Measurements from ENCODE around the gene SLC7A1.
A peak's percentile ranks its signal among the peaks of the same experiment; 100 is the strongest.

The SLC7A1 gene

DNA sequence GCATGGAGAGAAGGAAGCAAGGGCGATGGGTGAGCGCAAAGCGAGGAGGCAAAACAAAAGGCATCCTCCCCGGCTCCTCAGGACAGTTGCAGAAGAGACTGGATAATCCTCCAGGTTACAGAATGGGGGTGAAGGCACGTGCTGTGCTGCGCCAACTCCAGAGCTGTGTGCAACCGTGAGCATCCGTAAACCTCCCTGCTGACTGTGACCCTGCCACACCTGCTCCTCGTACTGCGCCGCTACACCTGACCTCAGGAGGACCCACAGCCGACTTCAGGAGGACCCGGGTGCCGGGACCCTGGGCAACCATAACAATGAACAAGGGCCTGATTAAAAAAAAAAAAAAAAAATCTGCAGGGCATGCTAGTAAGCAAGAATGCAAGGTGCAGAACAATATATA, 68.7 kb downstream of the SLC7A1 start:
- no peak for DNase-seq

GRCh38 chr13:29525757-29526156, 69.7 kb downstream of the SLC7A1 start:
- DNase-seq = no peak

- no peak for DNase-seq
These were observed 70.8 kb downstream of the SLC7A1 start for GRCh38 chr13:29524641-29525040.

- DNase-seq = no peak
These were observed 71.3 kb downstream of the SLC7A1 start for GRCh38 chr13:29524176-29524575.

GRCh38 chr13:29523199-29523961, 72.1 kb downstream of the SLC7A1 start:
- DNase-seq = no peak

- no peak for DNase-seq
These were observed 73.3 kb downstream of the SLC7A1 start for GRCh38 chr13:29522044-29522685.

GRCh38 chr13:29521336-29521735, 74.2 kb downstream of the SLC7A1 start:
- DNase-seq = no peak

DNA sequence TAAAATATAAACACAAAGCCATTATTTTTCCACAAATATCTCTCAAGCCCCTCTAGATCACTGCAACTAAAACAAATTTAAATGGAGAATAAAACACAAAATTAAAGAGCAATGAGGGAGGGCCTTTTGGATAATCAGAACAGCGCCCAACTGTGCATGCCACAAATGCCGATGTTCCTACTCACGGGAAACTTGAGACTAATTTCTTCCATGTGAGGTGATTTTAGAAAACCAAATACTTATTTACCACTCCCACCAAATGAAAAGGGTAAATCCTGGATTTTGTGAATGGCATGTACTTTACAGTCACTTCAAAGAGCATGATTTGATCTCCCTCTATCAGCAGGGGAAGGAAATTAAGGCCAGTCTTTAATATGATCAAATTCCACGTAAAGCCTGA, 74.8 kb downstream of the SLC7A1 start:
- no peak for DNase-seq

- no peak for DNase-seq
These were observed 75.6 kb downstream of the SLC7A1 start for GRCh38 chr13:29519921-29520320.

DNA sequence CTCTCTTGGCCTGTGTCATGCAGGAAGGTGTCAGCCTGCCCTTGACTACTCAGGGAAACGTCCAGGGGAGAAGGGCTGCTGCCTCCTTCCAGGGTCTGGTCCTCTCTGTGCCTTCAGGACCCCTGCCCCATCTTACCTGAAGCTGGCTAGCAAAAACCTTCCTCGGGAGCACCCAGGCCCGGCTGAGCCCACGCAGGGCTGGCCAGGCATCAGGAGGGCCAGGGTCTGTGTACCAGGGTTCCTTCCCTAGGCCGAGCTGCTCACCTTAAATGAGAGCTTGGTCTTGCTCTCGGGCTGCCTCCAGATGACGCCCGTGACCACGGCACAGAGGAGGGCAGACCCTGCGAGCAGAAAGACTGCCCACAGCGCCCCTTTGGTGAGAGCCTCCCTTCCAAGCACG, 78.6 kb downstream of the SLC7A1 start:
- no peak for DNase-seq

DNA sequence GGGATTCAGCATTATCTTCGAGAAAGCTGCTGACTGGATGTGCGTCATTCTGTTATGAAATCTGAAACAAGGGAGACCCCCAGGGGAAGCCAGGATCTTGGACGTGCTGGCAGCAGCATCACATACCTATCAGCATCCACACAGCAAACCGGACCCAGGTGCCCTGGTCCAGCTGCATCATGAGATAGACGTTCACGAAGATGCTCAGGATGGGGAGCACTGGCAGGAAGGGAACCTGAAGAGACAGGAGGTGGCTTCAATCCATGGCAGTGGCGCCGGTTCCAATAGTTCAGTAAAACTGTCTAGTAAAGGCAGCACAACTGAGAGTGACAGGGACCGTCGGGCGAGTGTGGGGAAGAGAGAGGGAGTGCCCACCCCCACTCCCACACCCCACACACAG, 79.5 kb downstream of the SLC7A1 start:
- no peak for DNase-seq

DNA sequence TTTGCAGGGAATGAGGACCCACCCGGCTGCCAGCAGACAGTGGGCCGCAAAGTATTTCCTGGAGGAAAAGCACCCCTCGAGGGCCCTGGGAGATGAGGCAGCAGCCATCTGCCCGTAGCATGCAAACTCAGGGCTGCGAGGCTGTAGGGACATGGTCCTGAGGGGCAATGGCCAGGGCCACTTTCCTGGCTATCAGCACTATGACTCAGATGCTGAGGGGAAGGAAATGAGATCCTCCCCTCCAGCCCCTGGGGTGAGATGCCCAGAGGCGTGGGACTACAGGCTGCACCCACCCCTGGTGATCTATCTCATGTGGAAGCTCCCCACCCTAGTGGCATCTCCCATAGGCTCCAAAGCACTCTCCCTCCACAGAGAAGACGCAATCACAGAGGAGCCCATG, 80.1 kb downstream of the SLC7A1 start:
- DNase-seq = no peak

- DNase-seq = no peak
These were observed 80.7 kb downstream of the SLC7A1 start for GRCh38 chr13:29514720-29515310.

DNA sequence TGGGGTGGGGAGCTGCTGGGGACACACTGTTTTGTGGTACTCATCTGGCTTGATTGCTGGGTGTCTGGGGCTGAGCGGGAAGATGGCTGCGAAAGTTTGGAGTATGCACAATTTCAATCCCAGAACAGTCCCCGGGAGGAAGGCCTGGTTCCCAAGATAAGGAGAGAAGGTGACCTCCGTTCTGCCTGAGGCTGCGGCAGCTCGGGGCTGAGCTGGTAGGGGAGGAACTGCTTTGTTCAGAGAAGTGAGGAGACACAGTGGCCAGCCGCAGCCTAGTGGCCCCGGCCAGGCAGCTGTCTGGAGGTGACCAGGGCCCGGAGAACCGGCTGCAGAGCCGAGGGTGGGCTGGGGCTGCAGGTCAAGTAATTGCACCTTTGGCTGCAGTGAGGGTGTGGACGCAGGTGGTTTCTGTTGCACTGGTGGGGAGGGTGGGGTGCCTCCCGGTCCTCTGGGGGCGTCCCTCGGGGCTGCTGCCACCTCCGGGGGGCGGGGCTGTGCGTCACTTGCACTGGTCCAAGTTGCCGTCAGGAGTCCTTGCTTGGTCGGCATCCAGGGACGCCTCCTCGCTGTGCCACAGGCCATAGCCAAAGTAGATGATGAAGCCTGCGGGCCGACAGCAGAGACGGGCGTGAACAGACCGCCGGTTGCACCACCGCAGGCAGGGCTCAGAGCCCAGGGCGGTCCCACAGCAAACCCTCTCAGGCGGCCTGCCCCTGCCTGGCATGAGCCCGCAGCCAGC, 81.3 kb downstream of the SLC7A1 start:
- no peak for DNase-seq

DNA sequence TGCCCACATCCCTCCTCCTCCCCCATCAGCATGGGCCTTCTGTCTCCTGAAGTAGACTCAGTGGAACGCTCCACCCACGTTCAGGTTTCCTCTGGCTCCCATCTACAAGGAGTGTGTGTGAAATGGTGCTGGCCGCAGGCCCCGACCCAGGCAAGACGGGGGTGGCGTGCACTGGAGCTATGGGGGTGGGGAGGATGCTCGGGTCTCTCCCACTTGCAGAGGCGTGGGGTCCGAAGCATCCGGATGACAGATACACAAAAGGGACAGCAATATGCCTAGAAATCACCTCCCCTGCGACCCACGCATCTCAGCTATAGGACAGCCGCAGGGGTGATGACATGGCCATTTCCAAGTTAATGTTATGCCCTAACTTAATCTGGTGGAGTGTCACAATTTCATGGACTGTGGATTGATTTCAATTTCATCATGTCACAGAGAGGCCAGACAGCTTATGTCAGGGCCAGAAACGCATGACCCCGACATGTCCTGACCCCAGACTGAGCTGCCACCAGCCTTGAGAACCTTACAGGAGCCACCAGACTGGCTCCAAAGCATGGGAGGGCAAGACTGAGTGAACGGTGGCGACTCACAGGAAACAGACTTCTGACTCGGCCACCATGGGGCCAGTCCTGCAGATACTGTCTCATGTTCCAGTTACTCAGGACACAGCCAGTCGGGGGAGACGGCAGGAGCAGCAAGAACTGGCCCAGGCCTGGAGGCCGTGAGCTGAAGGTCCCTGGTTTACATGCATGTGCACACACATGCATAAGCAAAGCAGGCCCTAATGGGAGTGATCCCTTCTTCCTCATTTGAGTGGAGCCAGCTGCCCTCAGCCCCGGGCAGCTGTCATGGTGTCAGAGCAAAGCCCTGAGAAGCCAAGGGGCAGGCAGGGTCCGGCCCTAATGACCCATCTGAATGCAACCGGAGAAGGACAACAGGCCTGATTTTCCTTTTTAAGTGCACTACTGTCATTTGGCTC, 82.2 kb downstream of the SLC7A1 start:
- no peak for DNase-seq

DNA sequence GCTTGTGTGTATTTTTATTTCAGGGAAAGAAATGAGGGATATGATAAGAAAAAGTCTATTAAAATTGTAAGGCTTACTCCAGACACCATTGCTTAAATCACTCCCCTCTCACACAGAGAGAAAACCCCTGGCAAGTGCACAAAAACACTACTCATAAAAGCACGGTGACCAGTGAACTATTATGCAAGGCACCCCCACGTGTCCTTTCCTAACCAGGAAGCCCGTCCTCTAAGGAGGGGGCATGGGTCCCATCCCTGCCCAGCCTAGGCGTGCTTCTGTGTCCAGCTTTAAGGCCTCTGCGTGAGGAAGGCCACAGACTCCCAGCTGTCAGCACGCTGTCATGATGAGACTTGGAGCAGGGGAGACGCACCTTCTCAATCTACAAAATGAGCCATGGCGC, 83.5 kb downstream of the SLC7A1 start:
- DNase-seq = no peak

DNA sequence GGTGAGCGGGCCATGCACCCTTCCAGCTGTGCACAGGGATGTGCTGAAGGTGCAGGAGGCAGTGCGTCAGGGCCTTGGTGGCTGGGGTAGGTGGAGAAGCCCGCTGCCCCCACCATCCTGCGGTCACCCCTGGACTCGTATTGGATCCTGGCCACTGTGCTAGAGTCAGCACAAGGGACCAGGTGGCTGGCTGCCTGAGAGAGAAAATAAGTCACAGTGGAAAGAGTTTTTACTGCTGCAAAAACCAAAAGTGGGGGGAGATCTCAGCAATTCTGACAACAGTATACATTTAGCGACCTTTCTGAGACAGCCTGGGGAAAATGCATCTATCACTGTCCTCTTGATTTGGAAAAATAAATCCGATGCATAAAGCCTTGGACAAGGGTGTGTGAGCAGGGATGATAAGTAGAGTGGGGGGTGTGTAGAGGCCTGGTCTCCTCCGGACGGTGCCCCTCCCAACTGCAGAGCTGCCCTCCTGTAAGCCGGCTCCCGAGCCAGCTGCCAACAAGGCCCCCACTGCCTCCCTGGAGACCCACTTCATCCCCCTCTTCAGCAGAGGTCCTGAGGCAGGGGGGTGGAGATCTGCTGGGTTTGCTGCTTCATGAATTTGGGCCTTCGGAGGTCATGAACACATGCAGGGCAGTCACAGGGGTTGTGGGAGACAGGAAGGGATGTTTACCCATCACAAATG, 84.2 kb downstream of the SLC7A1 start:
- DNase-seq = no peak

GRCh38 chr13:29510651-29511084, 84.8 kb downstream of the SLC7A1 start:
- no peak for DNase-seq

DNA sequence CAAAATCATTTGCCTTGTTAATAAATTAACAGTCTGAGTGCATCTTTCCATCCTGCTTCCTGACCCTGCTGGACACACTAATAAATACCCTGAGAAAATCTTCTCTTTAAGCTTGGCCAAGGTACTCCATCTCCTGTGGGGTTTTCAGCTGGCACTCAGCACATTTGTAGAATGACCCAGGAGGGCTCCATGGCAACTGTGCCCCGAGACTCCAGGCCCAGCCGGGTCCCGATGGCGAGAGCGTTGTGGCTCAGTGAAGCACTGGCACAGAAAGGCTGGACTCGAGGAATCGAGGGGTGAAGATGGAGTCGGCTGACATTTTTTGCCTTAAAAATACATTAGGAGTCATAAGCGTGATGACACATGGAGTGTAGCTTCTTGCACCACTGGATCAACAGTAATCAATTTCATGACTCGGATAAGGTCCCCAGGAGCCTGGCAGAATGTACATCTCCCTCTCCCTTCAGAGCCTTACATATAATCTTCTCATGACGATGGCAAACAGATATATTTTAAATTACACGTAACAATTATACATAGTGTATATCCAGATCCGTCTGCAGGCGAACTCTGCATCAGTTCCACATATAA, 85.4 kb downstream of the SLC7A1 start:
- no peak for DNase-seq

- no peak for DNase-seq
These were observed 86.6 kb downstream of the SLC7A1 start for GRCh38 chr13:29508876-29509252.

DNA sequence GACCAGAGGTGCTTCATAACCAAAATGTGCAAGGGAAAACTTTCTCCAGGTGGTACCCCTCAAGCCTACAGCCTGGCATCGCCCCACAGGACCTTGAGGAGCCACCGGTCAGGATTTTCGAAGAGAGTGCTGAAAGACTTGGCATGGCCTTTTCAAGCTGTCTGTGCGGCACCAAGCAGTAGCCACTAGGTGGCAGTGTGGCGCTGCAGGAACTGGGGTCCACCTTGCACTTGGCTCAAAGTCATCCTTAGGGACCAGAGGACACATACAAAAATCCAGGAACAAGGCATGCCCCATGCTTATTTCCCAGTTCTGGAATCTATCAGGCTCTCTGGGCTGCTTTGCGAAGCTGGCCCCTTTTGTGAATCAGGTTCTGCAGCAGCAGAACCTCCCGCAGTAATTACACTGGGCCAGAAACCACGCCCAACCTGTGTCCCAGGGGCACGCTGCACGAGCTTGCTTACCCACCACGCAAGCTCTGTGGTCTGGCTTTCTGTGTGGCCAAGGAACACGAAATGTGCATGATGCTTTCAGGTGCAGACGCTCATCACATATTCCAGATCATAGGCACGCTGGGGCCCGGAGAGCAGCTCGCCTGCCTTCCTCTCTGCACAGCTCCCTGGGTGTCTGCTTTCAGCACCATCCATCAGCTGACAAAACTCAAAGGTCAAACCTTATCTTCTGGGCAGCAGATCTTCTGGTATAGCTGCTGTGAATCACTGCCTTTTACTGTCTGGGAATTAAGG, 87.2 kb downstream of the SLC7A1 start:
- peak; percentile 64 to 65 for DNase-seq
